Subcutaneous abdominal adipose tissue (tissue), 5 donors: Measurements from ENCODE around the gene FAM120AOS.

ENCODE experiments used
- H3K27ac ChIP-seq: one replicate; pipeline ENCODE4 v1.7.0; 2013; ENCODE audit warnings: low read depth, mild to moderate bottlenecking, inconsistent platforms, low read length, moderate library complexity
- H3K27me3 ChIP-seq, 5 donors: one replicate each; pipeline ENCODE4 v1.7.0; 2013; ENCODE audit warnings: low read length in 5 of 5, inconsistent platforms in 1 of 5; ENCODE audit not compliant: control insufficient read depth in 5 of 5, insufficient read depth in 4 of 5
- H3K36me3 ChIP-seq, 5 donors: one replicate each; pipeline ENCODE4 v1.7.0; 2013; ENCODE audit warnings: low read length in 5 of 5; ENCODE audit not compliant: control insufficient read depth in 5 of 5, insufficient read depth in 5 of 5
- H3K4me1 ChIP-seq, 5 donors: one replicate each; pipeline ENCODE4 v1.7.0; 2013; ENCODE audit warnings: low read length in 5 of 5, mild to moderate bottlenecking in 3 of 5, moderate library complexity in 1 of 5; ENCODE audit not compliant: control insufficient read depth in 5 of 5, insufficient read depth in 5 of 5
- H3K4me3 ChIP-seq, 5 donors: one replicate each; pipeline ENCODE4 v1.7.0; 2013; ENCODE audit warnings: low read length in 5 of 5, low read depth in 1 of 5
- H3K9ac ChIP-seq, 5 donors: one replicate each; pipeline ENCODE4 v1.7.0; 2013; ENCODE audit warnings: low read length in 5 of 5, mild to moderate bottlenecking in 4 of 5, moderate library complexity in 3 of 5
- H3K9me3 ChIP-seq, 5 donors: one replicate each; pipeline ENCODE4 v1.7.0; 2013; ENCODE audit warnings: low read length in 5 of 5; ENCODE audit not compliant: control insufficient read depth in 5 of 5
- donor health status: healthy.
- donor health status: healthy.
- donor health status: healthy.
- donor health status: healthy.
- donor health status: healthy.

The FAM120AOS gene

DNA sequence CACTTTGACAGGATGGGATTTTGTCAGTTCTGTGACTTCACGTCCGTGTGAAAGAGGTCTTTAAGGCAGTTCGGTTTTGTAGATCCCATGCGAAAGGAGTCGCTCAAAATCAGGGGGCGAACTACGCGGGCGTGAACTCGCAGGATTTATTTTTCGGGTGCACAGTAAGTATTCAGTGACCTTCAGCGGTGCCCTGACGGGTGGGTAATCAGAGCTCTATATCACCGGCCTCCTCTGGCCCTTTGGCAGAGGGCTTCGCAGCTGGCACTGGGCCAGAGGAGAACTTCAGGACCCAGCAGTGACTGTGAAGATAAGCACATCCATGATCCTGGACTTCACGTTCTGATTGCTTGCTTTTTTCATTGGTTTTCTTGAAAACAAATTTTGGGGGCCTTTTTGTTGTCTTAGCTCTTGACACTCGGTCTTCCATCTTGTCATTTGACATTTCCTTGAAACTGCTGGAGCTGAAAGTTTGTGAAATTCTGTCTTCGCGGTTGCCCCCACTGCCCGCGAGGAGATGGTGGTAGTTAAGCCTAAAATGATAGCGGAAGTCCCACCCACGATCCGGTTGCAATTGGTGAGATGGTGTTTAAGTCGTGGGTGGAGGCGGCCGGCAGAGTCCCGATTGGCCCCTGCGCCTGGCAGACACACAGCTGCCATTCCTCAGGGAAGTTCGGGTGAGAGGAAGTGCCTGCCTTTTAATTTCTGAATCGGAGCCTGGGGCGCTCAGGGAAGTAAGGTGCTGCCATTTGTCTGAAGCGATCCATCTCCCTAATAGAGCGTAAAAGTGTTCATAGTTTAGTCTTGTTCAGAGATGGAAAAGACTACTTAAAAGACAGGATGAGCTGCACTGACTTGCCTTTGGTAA is at the start of gene FAM120AOS:
Gene FAM120AOS (minus strand): TSS at position 535 of the 868 bp plus-strand sequence. CDS start 872 bp downstream, outside the sequence.
- Histone ChIP-seq H3K9me3 (no peaks in the 10 kb centered on the region), H3K36me3 (peaks cover 0 to under 1% (median 0%) of the 10 kb centered on the region in 5 donors), H3K4me1 (peaks cover 3 to 52% (median 43%) of the 10 kb centered on the region in 5 donors), H3K27me3 (no peaks in the 10 kb centered on the region), H3K4me3 (peak within 1 kb of the TSS; percentile 83 to 96 (median 89)), H3K9ac (peak within 1 kb of the TSS; percentile 89 to 95 (median 94)), H3K27ac (peak within 1 kb of the TSS; percentile 96)

DNA sequence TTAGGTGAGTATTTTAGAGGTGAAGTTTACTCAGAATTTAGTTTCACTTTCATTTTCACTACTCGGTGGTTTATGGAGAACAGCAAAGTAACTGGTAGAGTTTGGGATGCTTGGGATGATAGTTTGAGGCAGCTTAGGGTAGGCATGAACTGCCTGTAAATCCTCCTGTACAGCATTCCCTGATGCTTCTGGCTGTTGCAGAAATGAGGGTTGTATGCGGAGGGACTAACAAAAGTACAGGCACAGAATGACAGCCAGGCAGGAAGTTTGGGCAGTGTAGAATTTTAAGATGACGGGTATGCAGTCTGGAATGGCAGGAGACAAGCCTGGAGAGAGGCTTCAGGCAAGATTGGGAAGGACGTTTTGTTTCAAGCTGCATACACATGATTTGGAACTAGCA is 48.0 kb upstream of the FAM120AOS start:
- Histone ChIP-seq H3K9ac (peak overlapping the region; percentile 39 to 77 (median 70)), H3K9me3 (no peaks in the 10 kb centered on the region), H3K27me3 (no peaks in the 10 kb centered on the region), H3K4me3 (peak overlapping the region; percentile 54 to 74 (median 65)), H3K36me3 (peaks cover 8 to 41% (median 30%) of the 10 kb centered on the region in 5 donors), H3K4me1 (peaks cover 2 to 23% (median 18%) of the 10 kb centered on the region in 5 donors), H3K27ac (peak overlapping the region; percentile 37)

DNA sequence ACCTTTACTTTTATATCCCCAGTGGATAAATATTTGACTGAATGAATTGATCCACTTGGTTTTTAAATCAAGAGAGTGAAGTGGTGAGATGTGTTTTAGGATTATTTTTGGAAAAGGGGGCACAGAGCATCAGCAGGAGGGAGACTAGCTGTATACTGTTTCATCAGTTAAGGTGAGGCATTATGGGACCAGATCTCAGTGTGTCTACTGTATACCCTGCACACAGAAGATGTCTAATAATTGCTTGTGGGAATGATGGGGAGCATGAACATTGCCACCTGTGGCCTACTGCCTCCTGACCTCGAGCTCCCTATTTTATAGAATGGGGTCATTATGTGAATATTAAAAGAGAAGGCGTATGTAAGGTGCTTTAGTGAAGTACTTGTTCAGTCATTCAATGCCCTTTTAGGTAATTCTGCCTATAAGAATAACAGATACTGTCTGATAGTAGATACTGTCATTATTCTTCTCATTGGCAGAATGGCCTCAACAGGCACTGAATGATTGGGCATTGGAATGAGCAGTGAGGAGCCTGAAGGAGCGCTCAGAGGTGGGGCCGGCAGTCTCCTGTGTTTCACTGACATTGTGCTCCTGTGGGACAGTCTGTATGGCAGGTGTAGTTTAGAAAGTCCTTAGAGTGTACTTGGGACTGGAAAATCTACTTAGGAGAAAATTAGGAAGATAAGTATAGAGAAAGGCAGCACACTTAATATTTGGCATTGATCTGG is 47.4 kb upstream of the FAM120AOS start:
- peak overlapping the region; percentile 37 for H3K27ac ChIP-seq
- no peaks in the 10 kb centered on the region for H3K27me3 ChIP-seq
- H3K36me3 ChIP-seq = peaks cover 8 to 42% (median 32%) of the 10 kb centered on the region in 5 donors
- peak overlapping the region in 4 of 5 donors; percentile 55 to 77 (median 71) for H3K9ac ChIP-seq
- peaks cover 2 to 20% (median 15%) of the 10 kb centered on the region in 5 donors for H3K4me1 ChIP-seq
- H3K9me3 ChIP-seq = no peaks in the 10 kb centered on the region
- H3K4me3 ChIP-seq = peak overlapping the region; percentile 54 to 74 (median 65)

DNA sequence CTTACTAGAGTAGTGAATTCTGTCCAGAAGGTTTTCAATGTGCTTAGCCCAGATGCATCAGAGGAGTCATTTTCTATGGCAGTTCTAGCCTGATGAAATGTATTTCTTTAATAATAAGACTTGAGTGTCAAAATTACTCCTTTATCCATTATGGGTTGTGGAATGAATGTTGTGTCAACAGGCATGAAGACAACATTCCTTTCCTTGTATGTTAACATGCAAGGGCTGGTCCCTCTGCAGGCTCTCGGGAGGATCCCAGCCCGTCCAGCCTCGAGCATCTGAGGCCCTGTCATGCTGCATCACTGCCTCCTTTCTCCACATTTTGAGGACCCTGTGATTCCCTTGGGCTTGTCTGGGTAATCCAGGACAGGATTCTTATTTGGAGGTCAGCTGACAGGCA is 42.9 kb upstream of the FAM120AOS start:
- no peak overlapping the region for H3K4me3 ChIP-seq
- H3K4me1 ChIP-seq = peaks cover 2 to 8% (median 7%) of the 10 kb centered on the region in 5 donors
- H3K36me3 ChIP-seq = peaks cover 8 to 57% (median 44%) of the 10 kb centered on the region in 5 donors
- H3K27ac ChIP-seq = no peak overlapping the region
- H3K27me3 ChIP-seq = no peaks in the 10 kb centered on the region
- H3K9me3 ChIP-seq = no peaks in the 10 kb centered on the region
- H3K9ac ChIP-seq = no peak overlapping the region

DNA sequence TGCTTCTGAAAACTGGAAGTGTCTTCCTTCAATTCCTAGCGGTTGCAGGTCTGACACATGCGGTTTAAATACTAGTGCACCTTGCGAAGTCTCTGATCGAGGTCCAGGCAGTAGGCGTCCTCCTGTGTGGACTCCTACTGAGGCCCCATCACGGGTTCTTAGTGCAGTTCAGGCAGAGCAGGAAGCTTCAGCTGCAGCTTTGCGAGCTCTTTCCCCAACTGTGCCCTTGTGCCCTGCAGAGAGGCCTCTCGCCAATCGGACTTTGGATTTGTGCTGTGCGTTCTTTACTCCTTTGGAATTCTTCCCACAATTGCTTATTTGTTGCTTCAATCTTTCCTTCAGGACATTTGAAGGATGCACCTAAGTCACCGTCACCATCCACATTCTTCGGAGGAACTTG is 40.6 kb upstream of the FAM120AOS start:
- Histone ChIP-seq H3K9me3 (no peaks in the 10 kb centered on the region), H3K4me1 (no peaks in the 10 kb centered on the region), H3K27ac (no peak overlapping the region), H3K9ac (no peak overlapping the region), H3K4me3 (no peak overlapping the region), H3K27me3 (no peaks in the 10 kb centered on the region), H3K36me3 (peaks cover 8 to 50% (median 37%) of the 10 kb centered on the region in 5 donors)

DNA sequence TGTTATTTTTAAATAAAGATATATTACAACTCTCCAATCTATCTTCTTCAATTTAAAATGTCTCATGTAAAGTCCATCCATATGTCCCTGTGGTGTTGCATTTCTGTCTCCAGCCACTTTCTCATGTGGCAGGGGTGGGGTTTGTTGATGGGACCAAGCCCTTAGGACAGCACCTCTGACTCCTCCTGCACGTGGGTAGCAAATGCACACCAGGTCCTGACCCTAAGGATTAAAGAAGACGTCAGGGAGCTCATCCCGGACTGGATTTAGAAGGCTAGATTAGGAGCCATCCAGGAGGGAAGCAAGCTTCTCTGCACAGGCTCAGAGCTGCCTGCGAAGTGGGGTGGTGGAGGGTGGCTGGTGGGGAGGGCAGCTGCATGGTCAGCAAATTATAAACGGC is 38.9 kb upstream of the FAM120AOS start:
- Histone ChIP-seq H3K27me3 (no peaks in the 10 kb centered on the region), H3K36me3 (peaks cover 3 to 42% (median 27%) of the 10 kb centered on the region in 5 donors), H3K4me1 (no peaks in the 10 kb centered on the region), H3K9ac (no peak overlapping the region), H3K4me3 (no peak overlapping the region), H3K27ac (no peak overlapping the region), H3K9me3 (no peaks in the 10 kb centered on the region)

DNA sequence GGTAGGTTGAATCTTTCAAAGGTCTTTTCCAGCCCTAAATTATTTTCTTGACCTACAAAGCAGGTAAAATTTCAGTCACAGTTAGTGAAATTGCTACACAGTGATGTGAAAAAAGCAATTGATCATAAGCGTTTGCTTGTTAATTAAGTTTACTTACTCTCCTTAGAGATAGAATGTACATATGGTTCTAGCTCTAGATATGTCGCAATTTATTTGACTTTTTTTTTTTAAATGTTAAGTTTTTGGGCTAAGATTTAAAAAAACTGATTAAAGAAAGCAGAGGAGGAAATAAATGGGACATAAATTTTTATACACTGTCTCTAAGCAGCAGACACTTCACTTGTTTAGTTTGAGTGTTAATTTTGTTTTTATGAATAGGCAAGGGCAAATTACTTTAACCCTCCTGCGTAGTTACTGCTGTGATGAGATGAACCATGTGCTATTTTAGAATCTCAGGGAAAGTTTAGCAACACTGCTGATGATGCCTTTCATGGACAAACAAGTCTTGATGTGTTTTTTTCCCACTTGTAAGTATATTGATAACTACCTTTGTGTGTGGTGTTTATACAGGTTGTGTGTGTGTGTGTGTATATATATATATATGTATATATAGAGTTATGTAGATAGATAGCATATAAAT is 38.3 kb upstream of the FAM120AOS start:
- Histone ChIP-seq H3K27me3 (no peaks in the 10 kb centered on the region), H3K4me3 (no peak overlapping the region), H3K4me1 (peaks cover 0 to 1% (median 0%) of the 10 kb centered on the region in 5 donors), H3K27ac (no peak overlapping the region), H3K9ac (no peak overlapping the region), H3K9me3 (no peaks in the 10 kb centered on the region), H3K36me3 (peaks cover 1 to 36% (median 21%) of the 10 kb centered on the region in 5 donors)

DNA sequence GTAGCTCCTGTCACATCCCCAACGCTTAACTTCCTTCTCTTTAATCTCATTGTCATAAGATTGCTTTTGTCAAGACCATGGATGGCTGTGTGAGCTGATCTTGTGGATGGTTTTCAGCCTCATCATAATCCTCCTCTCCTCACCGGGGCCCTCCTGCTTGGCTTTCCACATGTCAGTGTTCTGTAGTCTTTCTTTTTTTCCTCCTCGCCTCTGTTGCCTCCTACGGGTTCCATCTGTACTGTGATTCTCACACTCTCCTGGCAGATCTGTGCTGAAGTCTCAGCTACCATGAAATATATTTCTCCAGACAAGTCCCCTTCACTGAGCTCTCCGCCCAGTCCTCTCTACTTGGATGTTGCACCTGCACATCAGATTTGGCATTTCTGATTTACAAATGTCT is 34.9 kb upstream of the FAM120AOS start:
- Histone ChIP-seq H3K4me1 (peaks cover 0 to 11% (median 6%) of the 10 kb centered on the region in 5 donors), H3K9me3 (no peaks in the 10 kb centered on the region), H3K27me3 (no peaks in the 10 kb centered on the region), H3K36me3 (peaks cover 0 to 27% (median 9%) of the 10 kb centered on the region in 5 donors), H3K4me3 (no peak overlapping the region), H3K9ac (no peak overlapping the region), H3K27ac (no peak overlapping the region)

DNA sequence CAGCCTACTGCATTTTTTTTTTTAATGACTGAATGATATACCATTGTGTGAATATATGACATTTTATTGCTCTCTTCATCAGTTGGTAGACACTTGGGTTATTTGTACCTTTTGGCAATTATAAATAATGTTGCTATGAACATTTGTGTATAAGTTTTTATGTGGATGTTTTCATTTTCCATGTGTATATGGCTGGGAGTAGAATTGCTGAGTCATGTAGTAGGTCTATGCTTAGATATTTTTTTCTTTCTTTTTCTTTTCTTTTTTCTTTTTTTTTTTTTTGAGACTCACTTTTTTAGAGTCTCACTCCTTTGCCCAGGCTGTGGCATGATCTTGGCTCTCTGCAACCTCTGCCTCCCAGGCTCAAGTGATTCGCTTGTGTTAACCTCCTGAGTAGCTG is 32.9 kb upstream of the FAM120AOS start:
- H3K27me3 ChIP-seq = no peaks in the 10 kb centered on the region
- no peak overlapping the region for H3K9ac ChIP-seq
- H3K4me1 ChIP-seq = peaks cover 0 to 11% (median 6%) of the 10 kb centered on the region in 5 donors
- H3K4me3 ChIP-seq = no peak overlapping the region
- no peak overlapping the region for H3K27ac ChIP-seq
- peaks cover 0 to 27% (median 9%) of the 10 kb centered on the region in 5 donors for H3K36me3 ChIP-seq
- no peaks in the 10 kb centered on the region for H3K9me3 ChIP-seq
